Epithelial cell of proximal tubule (primary cell): ENCODE results near the gene PLXNA4. TPM values are rescaled to one million over a fixed set of nuclear protein-coding genes. Genes with fewer than 3 reads are reported as not detected.

Experiments used
- DNase-seq: peaks from one replicate; pipeline ENCODE4 v3.0.0-alpha.2; 2011; ENCODE audit warnings: low read depth
- H3K4me3 ChIP-seq: 2 replicates; pipeline ENCODE4 v1.5.1; 2011; ENCODE audit warnings: low read depth, mild to moderate bottlenecking, low read length
- total RNA-seq: library from RNA; depleted of rRNA; stranded (reverse); fragments of >200 nt; gene quantifications from 2 replicates; pipeline ENCODE4 v1.2.3, GENCODE V29; 2015
- TF ChIP-seq, protein P1 (sequence below): conservative IDR thresholded peaks from 2 replicates; pipeline ENCODE4 v1.5.1; 2012; ENCODE audit warnings: low read depth, mild to moderate bottlenecking, low read length

PLXNA4 gene
- total RNA-seq, 1 donor from 2014 or later, result not detected

DNA sequence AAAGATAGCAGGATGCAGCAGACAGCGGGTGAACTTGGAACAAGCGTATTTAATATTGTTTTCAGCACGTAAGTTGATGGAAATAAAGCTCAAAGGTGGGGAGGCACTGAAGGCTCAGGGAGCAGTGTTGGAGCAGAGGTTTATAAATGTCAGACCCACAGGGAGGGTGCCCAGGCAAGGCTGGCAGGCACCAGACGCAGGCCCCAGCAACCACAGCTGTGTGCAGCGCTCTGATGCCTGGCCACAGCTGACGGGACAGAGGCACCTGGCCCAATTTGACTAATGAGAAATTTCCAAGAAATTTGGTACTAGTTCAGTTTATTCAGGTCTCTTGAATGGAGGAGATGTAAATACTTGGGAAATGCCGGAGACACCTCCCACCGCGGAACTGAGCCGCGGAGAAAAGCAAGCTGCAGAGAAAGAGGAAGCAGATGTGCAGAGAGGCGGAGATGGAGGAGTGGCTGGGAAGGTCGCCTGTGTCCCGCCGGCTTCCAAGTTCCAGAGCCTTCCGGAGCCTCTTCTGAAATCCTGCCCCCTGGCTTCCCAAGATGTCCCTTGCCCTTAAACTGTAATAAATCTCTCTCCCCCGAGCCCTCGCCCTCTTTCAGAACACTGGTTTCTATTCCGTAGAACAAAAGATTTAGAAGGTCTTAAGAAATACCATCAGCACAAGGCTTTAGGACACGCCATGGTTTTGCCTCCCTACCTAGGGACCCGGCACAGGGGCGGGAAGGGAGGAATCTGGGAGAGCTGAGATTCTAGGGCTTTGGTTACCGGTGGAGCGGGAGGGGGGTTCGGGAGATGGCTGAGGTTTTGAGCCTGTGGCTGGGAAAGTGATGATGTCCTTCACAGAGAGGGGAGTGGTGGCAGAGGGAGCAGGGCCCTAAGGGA, 38.4 kb upstream of the PLXNA4 start:
- no peak for DNase-seq
- TF ChIP-seq, protein P1, sequence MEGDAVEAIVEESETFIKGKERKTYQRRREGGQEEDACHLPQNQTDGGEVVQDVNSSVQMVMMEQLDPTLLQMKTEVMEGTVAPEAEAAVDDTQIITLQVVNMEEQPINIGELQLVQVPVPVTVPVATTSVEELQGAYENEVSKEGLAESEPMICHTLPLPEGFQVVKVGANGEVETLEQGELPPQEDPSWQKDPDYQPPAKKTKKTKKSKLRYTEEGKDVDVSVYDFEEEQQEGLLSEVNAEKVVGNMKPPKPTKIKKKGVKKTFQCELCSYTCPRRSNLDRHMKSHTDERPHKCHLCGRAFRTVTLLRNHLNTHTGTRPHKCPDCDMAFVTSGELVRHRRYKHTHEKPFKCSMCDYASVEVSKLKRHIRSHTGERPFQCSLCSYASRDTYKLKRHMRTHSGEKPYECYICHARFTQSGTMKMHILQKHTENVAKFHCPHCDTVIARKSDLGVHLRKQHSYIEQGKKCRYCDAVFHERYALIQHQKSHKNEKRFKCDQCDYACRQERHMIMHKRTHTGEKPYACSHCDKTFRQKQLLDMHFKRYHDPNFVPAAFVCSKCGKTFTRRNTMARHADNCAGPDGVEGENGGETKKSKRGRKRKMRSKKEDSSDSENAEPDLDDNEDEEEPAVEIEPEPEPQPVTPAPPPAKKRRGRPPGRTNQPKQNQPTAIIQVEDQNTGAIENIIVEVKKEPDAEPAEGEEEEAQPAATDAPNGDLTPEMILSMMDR, result peak; percentile 18

DNA sequence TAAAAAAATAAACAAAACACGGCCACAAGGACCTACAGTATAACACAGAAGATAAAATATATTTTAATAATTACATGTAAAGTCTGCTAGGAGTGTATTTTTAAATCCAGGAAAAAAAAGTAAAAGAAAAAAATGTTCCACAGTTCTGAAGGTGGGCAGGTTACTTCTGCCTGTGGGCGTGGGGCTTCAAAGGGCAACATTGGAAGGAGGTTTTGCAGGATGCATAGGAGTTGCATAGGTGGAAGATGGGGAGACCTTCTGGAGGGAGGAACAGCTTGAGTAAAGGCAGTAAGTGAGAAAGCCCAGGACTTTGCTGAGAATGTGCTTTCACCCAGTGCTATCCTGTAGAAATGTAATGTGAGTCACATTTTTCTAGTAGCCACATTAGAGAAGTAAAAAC, 37.5 kb upstream of the PLXNA4 start:
- no peak overlapping the region for H3K4me3 ChIP-seq
- TF ChIP-seq, protein P1, result no peak

More for the DNA sequence above, 38.4 kb upstream of the PLXNA4 start:
- H3K4me3 ChIP-seq, result peak overlapping the region; percentile 38

DNA sequence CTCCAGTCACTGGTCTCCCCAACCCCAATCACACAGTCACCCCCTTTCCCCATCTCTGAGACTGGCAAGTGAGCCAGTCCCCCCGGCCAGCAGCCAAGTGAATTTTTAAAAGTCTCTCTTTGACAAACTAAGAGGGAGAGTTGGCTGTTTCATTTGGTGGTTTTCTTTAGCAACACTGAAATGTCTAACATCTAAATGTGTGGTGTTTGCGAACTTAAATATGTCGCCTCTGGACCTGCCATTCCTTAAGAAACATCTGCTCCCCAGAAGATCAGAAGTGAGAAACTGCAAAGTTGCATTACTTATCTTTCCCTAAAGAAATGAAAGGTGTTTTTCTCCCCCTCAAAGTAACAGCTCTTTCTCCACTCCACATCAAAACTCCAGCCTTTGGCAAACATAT, 34.7 kb upstream of the PLXNA4 start:
- no peak for DNase-seq
- TF ChIP-seq, protein P1, result no peak
- H3K4me3 ChIP-seq, result no peak overlapping the region

More for the DNA sequence above, 37.5 kb upstream of the PLXNA4 start:
- DNase-seq, result no peak

DNA sequence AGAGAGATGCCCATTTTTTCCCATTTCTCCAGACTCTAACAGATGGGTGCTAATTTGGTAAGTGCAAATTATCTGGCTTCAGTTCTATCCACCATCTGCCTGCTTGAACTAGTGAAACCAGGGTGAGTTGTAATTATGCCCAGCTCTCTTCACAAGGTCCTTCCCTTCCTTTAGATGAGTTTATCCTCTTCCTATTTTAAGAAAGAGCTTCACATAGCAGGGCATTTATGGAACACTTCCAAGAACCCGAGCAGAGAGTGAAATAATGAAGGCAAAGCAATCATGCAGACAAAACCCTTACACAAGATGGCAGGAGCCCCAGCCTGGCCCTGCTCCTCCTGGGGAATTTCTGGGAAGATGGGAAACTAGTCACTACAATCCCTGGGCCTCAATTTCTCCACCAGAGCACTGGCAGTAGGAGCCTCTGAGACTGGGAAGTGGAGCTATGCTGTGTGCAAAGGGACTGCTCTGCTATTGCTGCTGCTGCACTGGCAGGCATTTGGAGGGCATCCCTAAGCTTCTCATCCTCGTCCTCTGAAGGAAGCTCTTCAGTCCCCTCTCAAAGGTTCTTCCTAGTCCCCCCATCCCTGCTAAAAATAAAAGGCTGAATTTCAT, 33.7 kb upstream of the PLXNA4 start:
- H3K4me3 ChIP-seq, result no peak overlapping the region
- no peak for DNase-seq
- TF ChIP-seq, protein P1, result no peak

DNA sequence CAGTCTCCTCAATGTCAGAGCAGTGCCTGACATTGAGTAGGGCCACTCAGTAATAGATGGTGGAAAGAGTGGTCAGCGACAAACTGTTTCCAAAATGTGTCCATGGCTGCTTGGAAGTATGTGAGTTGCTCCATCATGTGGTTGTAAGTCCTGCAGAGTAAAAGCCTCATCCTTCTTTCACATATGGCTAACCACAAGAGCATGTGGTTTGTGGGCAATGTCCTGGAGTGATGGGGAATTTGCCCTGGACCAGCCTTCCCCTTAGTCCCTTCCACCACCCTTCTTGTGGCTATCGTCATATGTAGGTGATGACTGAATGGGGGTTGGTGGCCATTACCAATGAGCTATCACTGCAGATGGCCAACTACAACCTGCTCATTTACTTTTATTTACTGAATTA, 33.0 kb upstream of the PLXNA4 start:
- H3K4me3 ChIP-seq, result no peak overlapping the region
- TF ChIP-seq, protein P1, result no peak
- no peak for DNase-seq

DNA sequence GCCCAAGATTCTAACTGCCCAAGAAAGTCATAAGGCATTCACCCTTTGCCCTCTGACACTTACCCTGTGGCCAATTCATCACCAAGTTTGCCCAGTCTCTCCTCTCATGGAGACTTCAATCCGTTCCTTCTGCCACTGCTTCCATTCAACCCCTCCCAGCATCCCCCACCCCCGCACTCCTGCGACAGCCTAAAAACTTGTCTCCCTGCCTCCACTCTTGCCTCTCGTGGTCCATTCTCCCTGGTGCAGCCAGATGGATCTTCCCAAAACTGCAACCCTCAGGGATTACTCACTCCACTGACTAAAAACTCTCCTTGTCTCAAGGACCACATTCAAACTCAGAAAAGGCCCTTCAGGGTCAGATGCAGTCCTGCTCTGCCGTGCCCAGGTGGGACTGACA, 32.3 kb upstream of the PLXNA4 start:
- no peak for DNase-seq

More for the DNA sequence above, 32.3 kb upstream of the PLXNA4 start:
- TF ChIP-seq, protein P1, result no peak
- H3K4me3 ChIP-seq, result no peak overlapping the region
